Skeletal muscle tissue (tissue), 4 donors: Measurements from ENCODE around the gene METTL14. TPM values are rescaled to one million over a fixed set of nuclear protein-coding genes. Genes with fewer than 3 reads are reported as not detected.

Experiments used
- H3K27ac ChIP-seq: one replicate; pipeline ENCODE4 v1.7.0; 2013; ENCODE audit warnings: mild to moderate bottlenecking, low read depth, low read length, inconsistent platforms
- H3K27me3 ChIP-seq, 3 donors: one replicate each; pipeline ENCODE4 v1.7.0; 2013; ENCODE audit warnings: low read length in 3 of 3; ENCODE audit not compliant: control insufficient read depth in 3 of 3, insufficient read depth in 3 of 3
- H3K36me3 ChIP-seq, 3 donors: one replicate each; pipeline ENCODE4 v1.7.0; 2013; ENCODE audit warnings: low read length in 3 of 3; ENCODE audit not compliant: control insufficient read depth in 3 of 3, insufficient read depth in 3 of 3
- H3K4me1 ChIP-seq, 3 donors: one replicate each; pipeline ENCODE4 v1.7.0; 2013; ENCODE audit warnings: low read length in 3 of 3, mild to moderate bottlenecking in 3 of 3; ENCODE audit not compliant: control insufficient read depth in 3 of 3, insufficient read depth in 3 of 3
- H3K4me3 ChIP-seq, 3 donors: one replicate each; pipeline ENCODE4 v1.7.0; 2013; ENCODE audit warnings: low read length in 3 of 3
- H3K9ac ChIP-seq, 3 donors: one replicate each; pipeline ENCODE4 v1.7.0; 2013; ENCODE audit warnings: low read length in 3 of 3, mild to moderate bottlenecking in 3 of 3, moderate library complexity in 2 of 3, low read depth in 1 of 3
- H3K9me3 ChIP-seq, 3 donors: one replicate each; pipeline ENCODE4 v1.7.0; 2013; ENCODE audit warnings: low read length in 3 of 3; ENCODE audit not compliant: control insufficient read depth in 3 of 3
- total RNA-seq: library from RNA; depleted of rRNA; stranded (reverse); fragments of >200 nt; gene quantifications from one replicate; pipeline ENCODE4 v1.2.3, GENCODE V29; 2014
- donor health status: Osteomylitis.

Gene METTL14
- total RNA-seq, 1 donor from 2014 or later = 15.1 TPM

DNA sequence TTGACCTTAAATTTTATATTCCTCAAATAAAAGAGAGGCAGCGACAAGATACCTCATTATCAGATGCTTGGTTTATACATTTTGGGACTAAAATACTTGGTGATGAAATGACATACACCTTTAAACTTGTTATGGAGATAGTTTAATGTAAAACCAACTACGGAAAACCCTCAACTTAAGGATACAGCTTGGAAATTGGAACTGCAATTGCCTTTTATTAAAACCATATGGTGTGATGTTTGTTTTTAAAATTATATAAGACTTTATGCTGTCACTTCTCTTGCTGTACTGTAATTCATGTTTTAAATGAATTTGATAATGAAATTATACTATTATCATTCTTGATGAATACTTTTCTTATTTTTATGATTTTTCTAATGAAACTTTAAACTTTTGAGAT is 25.9 kb downstream of the METTL14 start:
- Histone ChIP-seq H3K4me1 (no peaks in the 10 kb centered on the region), H3K4me3 (no peak overlapping the region), H3K9ac (no peak overlapping the region), H3K27ac (no peak overlapping the region), H3K9me3 (no peaks in the 10 kb centered on the region), H3K27me3 (no peaks in the 10 kb centered on the region), H3K36me3 (peaks cover 4 to 35% (median 31%) of the 10 kb centered on the region in 3 donors)

DNA sequence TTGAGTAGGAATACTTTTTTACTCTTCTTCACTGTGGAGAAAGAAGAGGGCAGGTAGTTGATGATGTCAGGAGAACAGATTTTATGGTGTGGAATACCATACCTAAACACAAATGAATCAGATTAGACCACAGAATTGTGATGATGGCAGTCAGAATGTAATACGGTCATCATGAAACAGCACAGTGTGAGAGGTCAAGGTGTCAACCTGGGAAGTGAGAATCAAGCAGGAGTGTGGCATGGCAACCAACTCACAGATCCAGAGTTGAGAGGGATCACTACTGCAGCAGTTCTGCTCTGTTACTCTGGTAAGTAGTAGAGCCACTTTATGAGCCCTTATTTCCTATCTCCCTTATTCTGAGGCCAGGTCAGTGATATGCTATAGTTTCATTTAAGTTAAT is 27.7 kb downstream of the METTL14 start:
- Histone ChIP-seq H3K4me3 (no peak overlapping the region), H3K27me3 (no peaks in the 10 kb centered on the region), H3K27ac (no peak overlapping the region), H3K4me1 (no peaks in the 10 kb centered on the region), H3K36me3 (peaks cover 4 to 29% (median 24%) of the 10 kb centered on the region in 3 donors), H3K9me3 (no peaks in the 10 kb centered on the region), H3K9ac (no peak overlapping the region)

DNA sequence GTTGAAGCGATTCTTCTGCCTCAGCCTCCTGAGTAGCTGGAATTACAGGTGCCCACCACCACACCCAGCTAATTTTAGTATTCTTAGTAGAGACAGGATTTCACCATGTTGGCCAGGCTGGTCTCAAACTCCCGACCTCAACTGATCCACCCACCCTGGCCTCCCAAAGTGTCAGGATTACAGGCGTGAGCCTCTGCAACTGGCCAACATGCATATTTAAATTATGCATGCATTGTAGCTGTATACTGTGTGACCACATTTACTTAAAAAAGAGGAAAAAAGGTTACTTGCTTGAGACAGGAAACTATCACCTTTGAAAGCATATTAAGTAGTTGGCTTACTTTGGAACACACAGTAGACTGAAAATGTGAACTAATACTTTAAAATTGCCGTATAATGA is 29.5 kb downstream of the METTL14 start:
- Histone ChIP-seq H3K4me1 (no peaks in the 10 kb centered on the region), H3K36me3 (peaks cover 4 to 26% (median 18%) of the 10 kb centered on the region in 3 donors), H3K27ac (no peak overlapping the region), H3K4me3 (no peak overlapping the region), H3K27me3 (no peaks in the 10 kb centered on the region), H3K9ac (no peak overlapping the region), H3K9me3 (no peaks in the 10 kb centered on the region)

DNA sequence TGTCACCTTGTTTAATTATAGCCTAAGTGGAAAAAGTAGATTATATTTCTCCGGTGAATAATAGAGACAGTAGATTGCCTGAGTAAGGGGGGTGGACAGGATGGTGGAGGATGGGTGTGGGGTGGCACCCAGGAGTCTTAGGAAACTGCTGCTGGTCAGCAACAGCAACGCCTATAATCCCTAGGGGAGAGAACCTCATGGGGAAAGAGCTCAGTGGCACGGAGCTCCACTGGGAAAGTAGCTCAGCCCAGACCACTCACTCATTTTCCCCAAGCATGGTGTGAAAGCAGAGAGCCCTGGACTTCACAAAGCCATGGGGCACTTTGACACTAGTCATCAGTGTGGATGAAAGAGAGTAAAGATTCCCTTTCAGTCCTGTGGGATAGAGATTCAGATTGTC is 31.1 kb downstream of the METTL14 start:
- H3K9ac ChIP-seq = no peak overlapping the region
- H3K36me3 ChIP-seq = peaks cover 0 to 13% (median 11%) of the 10 kb centered on the region in 3 donors
- no peaks in the 10 kb centered on the region for H3K4me1 ChIP-seq
- H3K9me3 ChIP-seq = no peaks in the 10 kb centered on the region
- no peak overlapping the region for H3K27ac ChIP-seq
- no peaks in the 10 kb centered on the region for H3K27me3 ChIP-seq
- no peak overlapping the region for H3K4me3 ChIP-seq

DNA sequence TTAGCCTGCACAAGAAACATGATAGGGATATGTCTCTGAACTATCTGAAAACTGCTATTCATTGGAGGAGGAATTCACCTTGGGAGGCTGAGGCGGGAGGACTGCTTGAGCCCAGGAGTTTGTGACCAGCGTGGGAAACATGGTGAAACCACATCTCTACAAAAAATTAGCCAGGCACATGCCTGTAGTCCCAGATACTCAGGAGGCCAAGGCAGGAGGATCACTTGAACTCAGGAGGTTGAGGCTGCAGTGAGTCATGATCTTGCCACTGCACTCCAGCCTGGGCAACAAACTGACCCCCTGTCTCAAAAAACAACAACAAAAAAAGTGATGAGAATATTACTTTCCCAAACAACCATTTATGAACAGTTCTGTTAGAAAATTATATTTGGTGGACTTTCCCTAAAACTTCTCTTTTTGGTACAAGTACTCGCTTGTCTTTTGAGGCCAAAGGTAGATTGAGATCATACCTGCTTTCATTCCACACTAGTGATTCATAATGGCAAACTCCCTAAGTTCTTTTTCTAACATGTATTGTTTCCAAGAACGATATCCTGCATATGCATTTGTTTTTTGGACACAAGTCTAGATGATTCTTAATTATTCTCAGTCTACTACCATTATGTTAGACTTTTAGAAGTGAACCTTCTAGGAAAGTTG is 33.4 kb downstream of the METTL14 start:
- Histone ChIP-seq H3K9ac (no peak overlapping the region), H3K4me3 (no peak overlapping the region), H3K36me3 (peaks cover 0 to 6% (median 4%) of the 10 kb centered on the region in 3 donors), H3K9me3 (no peaks in the 10 kb centered on the region), H3K27me3 (no peaks in the 10 kb centered on the region), H3K4me1 (no peaks in the 10 kb centered on the region), H3K27ac (no peak overlapping the region)

DNA sequence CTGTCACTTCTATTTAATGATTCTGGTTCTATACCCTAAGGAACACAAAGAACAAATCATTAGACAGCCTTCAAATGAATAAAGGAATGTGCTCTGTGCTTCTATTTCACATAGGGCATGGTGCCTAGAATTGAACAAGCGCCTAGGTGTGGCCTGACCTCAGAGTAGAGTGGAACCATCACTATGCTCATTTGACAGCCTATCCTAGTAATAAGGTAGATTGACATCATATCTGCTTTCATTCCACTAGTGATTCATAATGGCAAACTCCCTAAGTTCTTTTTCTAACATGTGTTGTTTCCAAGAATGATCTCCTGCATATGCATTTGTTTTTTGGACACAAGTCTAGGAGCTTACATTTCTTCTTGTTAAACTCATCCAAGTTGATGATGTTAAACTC is 36.6 kb downstream of the METTL14 start:
- H3K4me3 ChIP-seq = no peak overlapping the region
- no peaks in the 10 kb centered on the region for H3K4me1 ChIP-seq
- H3K27ac ChIP-seq = no peak overlapping the region
- H3K9ac ChIP-seq = no peak overlapping the region
- peaks cover 3 to 27% (median 10%) of the 10 kb centered on the region in 3 donors for H3K36me3 ChIP-seq
- H3K27me3 ChIP-seq = no peaks in the 10 kb centered on the region
- no peaks in the 10 kb centered on the region for H3K9me3 ChIP-seq

DNA sequence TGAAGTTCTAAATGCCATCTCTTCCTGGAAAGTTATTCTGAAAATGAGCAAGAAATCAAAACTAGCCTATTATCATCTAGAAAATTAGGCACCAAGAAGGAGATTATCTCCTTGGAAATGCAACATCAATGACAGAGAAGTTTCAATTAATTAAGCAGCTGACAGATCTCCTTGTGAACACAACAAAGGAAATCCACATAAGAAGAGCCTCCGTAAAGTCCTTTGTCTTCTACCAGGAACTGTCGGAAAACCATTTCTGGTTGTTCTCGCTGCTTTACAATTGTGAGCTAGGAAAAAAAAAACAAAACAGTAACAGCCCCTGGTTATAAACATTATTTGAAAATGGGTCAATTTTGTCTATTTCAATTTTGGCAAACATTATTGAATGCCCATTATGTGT is 38.2 kb downstream of the METTL14 start:
- Histone ChIP-seq H3K4me1 (no peaks in the 10 kb centered on the region), H3K27ac (no peak overlapping the region), H3K27me3 (no peaks in the 10 kb centered on the region), H3K9me3 (no peaks in the 10 kb centered on the region), H3K4me3 (no peak overlapping the region), H3K9ac (no peak overlapping the region), H3K36me3 (peaks cover 3 to 38% (median 18%) of the 10 kb centered on the region in 3 donors)

DNA sequence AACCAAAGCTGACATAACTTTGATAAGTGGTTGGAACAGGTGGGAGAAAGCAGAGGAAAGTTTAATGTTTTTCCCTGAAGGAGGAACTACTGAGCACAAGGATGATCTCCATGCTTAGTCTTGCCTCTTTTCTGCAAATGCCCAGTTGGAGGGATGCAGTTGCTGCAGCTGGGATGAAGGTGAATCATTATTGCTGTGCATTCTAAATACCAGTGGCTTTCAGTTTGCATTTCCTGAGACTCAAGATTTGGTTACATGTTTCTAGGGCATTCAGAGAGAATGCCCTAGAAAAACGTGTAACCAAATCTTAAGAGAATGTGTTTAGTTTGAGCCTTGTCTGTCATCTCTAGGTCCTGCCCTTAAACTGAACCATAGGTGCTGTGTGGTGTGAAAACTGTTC is 42.2 kb downstream of the METTL14 start:
- H3K36me3 ChIP-seq = peaks cover 9 to 50% (median 30%) of the 10 kb centered on the region in 3 donors
- H3K27ac ChIP-seq = no peak overlapping the region
- H3K9me3 ChIP-seq = no peaks in the 10 kb centered on the region
- no peak overlapping the region for H3K9ac ChIP-seq
- H3K4me3 ChIP-seq = no peak overlapping the region
- no peaks in the 10 kb centered on the region for H3K4me1 ChIP-seq
- no peaks in the 10 kb centered on the region for H3K27me3 ChIP-seq

DNA sequence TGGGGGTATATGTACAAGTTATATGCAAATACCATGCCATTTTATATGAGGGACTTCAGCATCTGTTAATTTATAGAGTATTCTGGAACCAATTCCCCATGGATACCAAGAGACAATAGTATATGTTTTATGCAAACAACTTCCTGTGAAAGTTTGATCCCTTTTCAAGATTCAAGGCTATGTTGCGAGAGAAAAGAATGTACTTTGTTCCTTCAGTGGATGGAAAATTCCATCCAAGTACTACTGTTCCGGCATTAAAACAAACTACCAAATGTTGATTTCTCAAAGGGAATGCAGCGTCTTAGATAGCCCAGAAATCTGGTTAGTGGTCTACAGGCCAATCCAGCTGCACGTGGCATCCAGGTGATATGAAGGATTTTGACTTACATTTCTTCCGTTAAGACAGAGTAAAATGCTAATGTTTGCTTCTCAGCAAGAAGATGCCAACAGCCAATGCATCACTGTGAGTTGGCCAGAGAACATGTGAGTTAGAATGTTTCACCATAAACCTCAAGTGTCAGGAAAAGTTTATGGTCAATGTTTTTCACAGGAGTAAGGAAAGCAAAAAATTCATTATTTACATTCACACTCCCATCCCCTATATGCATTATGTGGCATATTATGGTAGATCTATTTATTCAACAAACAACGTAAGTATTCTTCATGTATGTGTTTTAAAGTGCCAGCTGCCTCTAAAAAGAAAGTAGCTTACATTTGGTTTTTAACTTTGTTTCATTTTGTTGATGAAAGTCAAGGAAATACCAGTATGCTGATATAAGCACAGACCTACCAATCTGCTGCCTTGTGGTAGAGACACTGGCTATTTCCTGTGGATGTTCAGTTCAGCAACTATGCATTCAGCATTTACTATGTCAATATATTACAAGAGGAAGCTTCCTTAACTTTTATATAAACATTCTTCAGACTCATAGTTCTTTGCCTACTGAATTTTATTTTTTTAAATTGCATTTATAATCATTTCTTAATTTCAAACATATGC is 44.4 kb downstream of the METTL14 start:
- Histone ChIP-seq H3K4me1 (no peaks in the 10 kb centered on the region), H3K27ac (no peak overlapping the region), H3K27me3 (no peaks in the 10 kb centered on the region), H3K36me3 (peaks cover 12 to 48% (median 31%) of the 10 kb centered on the region in 3 donors), H3K4me3 (no peak overlapping the region), H3K9ac (no peak overlapping the region), H3K9me3 (no peaks in the 10 kb centered on the region)

DNA sequence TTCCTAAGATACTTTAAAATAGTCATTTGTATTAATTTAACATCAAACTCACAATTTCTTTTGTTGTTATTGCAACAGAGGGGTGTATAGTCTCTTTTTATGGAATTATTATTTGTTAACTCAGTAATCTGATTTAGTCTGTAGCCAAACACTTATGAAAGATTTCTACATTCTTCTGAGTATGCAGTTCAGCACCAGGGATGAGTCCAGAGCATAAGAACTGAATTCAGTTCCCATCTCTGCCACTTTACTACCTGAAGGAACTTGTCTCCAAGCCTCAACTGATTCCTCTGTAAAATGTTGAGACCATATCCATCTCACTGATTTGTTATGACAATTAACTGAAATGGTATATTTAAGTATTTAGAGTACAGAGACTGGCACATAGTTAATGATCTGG is 45.5 kb downstream of the METTL14 start:
- Histone ChIP-seq H3K36me3 (peaks cover 10 to 45% (median 24%) of the 10 kb centered on the region in 3 donors), H3K9me3 (no peaks in the 10 kb centered on the region), H3K27me3 (no peaks in the 10 kb centered on the region), H3K9ac (no peak overlapping the region), H3K4me1 (no peaks in the 10 kb centered on the region), H3K27ac (no peak overlapping the region), H3K4me3 (no peak overlapping the region)
